ENCODE measurements around the gene RALGDS. TPM values are rescaled to one million over a fixed set of nuclear protein-coding genes. Genes with fewer than 3 reads are reported as not detected.

RALGDS gene
- total RNA-seq, 2 experiments from 2014 or later = 23.8 to 28.2 TPM

DNA sequence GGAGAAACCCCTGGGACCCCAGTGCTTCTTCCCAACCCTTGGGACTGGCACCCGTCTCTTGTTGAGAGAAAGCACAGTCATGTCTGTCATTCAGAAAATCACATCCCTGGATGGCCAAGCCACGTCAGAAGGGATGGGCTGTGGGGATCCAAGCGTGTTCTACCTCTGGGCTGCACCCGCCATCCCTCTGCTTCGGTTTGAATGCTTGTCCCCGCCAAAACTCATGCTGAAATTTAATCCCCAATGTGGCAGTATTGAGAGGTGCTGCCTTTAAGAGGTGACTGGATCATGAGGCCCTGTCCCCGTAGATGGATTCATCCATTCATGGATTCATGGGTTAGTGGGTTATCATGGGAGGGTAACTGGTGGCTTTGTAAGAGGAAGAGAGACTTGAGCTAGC, 32.3 kb downstream of the RALGDS start:
- POLR2A ChIA-PET = no interaction called here
- Histone ChIP-seq H3K79me2 (ENCODE audit: insufficient read depth, low read depth, low read length) (no peaks in the 10 kb centered on the region), H3K4me1 (ENCODE audit: insufficient read depth, low read length, poor library complexity, severe bottlenecking) (no peaks in the 10 kb centered on the region), H3K4me2 (ENCODE audit: low read length) (no peak overlapping the region), H4K20me1 (ENCODE audit: insufficient read depth, low read length) (no peaks in the 10 kb centered on the region), H3K27ac (ENCODE audit: low read depth, low read length, poor library complexity, severe bottlenecking) (no peak overlapping the region), H3K9me2 (ENCODE audit: insufficient read depth, low read length) (no peaks in the 10 kb centered on the region), H2AFZ (ENCODE audit: low read length) (no peak overlapping the region), H3K9me3 (ENCODE audit: low read length) (no peaks in the 10 kb centered on the region), H3K36me3 (ENCODE audit: insufficient read depth, low read length) (no peaks in the 10 kb centered on the region), H3K4me3 (ENCODE audit: low read depth, low read length, poor library complexity, severe bottlenecking) (no peak overlapping the region)
- TF ChIP-seq EZH2phosphoT487 (IDR thresholded peaks at IDR 0.05; ENCODE audit: borderline replicate concordance, low read depth, low read length) = no peak
- TF ChIP-seq, protein P1, sequence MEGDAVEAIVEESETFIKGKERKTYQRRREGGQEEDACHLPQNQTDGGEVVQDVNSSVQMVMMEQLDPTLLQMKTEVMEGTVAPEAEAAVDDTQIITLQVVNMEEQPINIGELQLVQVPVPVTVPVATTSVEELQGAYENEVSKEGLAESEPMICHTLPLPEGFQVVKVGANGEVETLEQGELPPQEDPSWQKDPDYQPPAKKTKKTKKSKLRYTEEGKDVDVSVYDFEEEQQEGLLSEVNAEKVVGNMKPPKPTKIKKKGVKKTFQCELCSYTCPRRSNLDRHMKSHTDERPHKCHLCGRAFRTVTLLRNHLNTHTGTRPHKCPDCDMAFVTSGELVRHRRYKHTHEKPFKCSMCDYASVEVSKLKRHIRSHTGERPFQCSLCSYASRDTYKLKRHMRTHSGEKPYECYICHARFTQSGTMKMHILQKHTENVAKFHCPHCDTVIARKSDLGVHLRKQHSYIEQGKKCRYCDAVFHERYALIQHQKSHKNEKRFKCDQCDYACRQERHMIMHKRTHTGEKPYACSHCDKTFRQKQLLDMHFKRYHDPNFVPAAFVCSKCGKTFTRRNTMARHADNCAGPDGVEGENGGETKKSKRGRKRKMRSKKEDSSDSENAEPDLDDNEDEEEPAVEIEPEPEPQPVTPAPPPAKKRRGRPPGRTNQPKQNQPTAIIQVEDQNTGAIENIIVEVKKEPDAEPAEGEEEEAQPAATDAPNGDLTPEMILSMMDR (conservative IDR thresholded peaks at IDR 0.05; ENCODE audit: low read length) = no peak
- CTCF ChIA-PET (ENCODE audit: unreplicated experiment) = interaction anchor here (0.6 kb wide), 1 partner anchor 371 kb away, joined by 3 read pairs; the partner anchor contains the start of gene CACFD1
- intact Hi-C loops (cut with micrococcal nuclease; ENCODE audit: unreplicated experiment) = no loop called here
- no TSS peak for BruUV-seq (replicated peaks)
- no peak for DNase-seq (ENCODE audit: low spot score)

DNA sequence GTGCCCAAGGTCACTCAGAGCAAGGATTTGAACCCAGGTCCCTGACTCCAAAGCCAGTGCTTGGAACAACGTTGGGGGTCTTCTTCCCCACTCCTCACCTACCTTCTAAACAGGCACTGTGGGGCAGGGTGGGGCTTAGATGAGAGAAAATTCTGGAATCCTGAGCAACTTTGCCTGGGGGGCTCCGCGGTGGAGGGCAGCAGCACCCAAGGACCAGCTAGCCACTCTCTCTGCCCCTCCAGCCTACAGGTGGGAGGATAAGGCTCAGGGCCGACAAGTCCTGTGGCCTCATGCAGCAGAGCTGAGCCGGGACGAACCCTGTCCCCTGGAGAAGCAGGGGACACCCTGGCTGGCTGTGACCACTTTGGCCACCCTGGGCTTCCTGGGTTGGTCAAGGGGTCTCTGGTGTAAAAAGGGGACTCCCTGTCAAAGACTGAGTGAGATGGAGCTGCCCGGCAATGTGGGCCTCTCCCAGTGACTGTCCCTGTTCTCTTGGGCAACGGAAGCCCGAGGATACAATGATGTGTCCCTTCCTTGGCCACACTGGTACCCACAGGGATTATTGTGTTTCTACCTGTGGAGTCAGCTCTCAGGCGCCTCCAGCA, 32.8 kb downstream of the RALGDS start:
- Histone ChIP-seq H3K27ac (ENCODE audit: low read depth, low read length, poor library complexity, severe bottlenecking) (no peak overlapping the region), H3K9me3 (ENCODE audit: low read length) (no peaks in the 10 kb centered on the region), H3K9me2 (ENCODE audit: insufficient read depth, low read length) (no peaks in the 10 kb centered on the region), H3K4me1 (ENCODE audit: insufficient read depth, low read length, poor library complexity, severe bottlenecking) (no peaks in the 10 kb centered on the region), H3K4me3 (ENCODE audit: low read depth, low read length, poor library complexity, severe bottlenecking) (no peak overlapping the region), H2AFZ (ENCODE audit: low read length) (no peak overlapping the region), H3K4me2 (ENCODE audit: low read length) (no peak overlapping the region), H3K79me2 (ENCODE audit: insufficient read depth, low read depth, low read length) (no peaks in the 10 kb centered on the region), H3K36me3 (ENCODE audit: insufficient read depth, low read length) (no peaks in the 10 kb centered on the region), H4K20me1 (ENCODE audit: insufficient read depth, low read length) (no peaks in the 10 kb centered on the region)
- no peak for DNase-seq (ENCODE audit: low spot score)
- ChIA-PET POLR2A (no interaction called here), CTCF (ENCODE audit: unreplicated experiment) (interaction anchor here (0.6 kb wide), 1 partner anchor 371 kb away, joined by 3 read pairs; the partner anchor contains the start of gene CACFD1)
- intact Hi-C loops (cut with micrococcal nuclease; ENCODE audit: unreplicated experiment) = no loop called here
- no peak for TF ChIP-seq EZH2phosphoT487 (IDR thresholded peaks at IDR 0.05; ENCODE audit: borderline replicate concordance, low read depth, low read length)
- TF ChIP-seq, protein P1 (conservative IDR thresholded peaks at IDR 0.05; ENCODE audit: low read length) = no peak
- no TSS peak for BruUV-seq (replicated peaks)

DNA sequence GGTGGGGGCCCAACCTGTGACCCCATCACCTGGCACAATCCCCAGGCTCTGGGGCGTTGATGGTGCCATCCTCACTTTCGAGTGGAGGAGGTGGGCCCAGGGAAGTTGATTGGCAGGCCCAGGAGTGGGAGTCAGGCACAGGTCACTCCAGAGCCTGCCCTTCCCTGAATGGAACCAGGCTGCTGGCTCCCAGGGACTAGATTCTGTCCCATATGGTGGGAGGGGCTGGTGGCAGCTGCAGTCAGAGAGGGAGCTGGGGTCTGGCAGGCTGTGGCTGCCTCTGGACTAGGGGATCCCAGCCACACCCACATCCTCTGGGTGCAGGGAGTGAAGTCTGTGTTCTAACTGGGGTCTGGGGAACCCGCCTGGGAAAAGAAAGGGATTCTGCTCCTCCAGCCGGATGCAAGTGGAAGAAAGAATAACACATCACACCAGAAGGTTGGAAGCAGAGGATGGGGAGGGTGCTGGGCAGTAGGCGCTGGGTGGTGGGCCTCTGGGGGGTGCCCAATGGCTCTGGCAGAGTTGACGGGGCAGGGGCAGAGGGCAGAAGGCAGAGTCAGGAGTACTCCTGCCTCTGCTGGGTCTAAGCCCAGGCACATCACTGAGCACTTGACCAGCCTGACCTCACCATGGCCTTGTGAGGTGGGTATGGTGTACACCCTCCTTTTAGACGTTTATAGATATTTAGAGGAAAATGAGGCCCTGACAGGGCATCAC, 33.5 kb downstream of the RALGDS start:
- H3K4me2 ChIP-seq (ENCODE audit: low read length) = no peak overlapping the region
- BruUV-seq (replicated peaks) = no TSS peak

More for the DNA sequence above, 33.5 kb downstream of the RALGDS start:
- Histone ChIP-seq H4K20me1 (ENCODE audit: insufficient read depth, low read length) (no peaks in the 10 kb centered on the region), H3K9me3 (ENCODE audit: low read length) (no peaks in the 10 kb centered on the region), H3K9me2 (ENCODE audit: insufficient read depth, low read length) (no peaks in the 10 kb centered on the region), H3K36me3 (ENCODE audit: insufficient read depth, low read length) (no peaks in the 10 kb centered on the region), H3K79me2 (ENCODE audit: insufficient read depth, low read depth, low read length) (no peaks in the 10 kb centered on the region), H2AFZ (ENCODE audit: low read length) (no peak overlapping the region), H3K27ac (ENCODE audit: low read depth, low read length, poor library complexity, severe bottlenecking) (no peak overlapping the region), H3K4me3 (ENCODE audit: low read depth, low read length, poor library complexity, severe bottlenecking) (no peak overlapping the region), H3K4me1 (ENCODE audit: insufficient read depth, low read length, poor library complexity, severe bottlenecking) (no peaks in the 10 kb centered on the region)
- CTCF ChIA-PET (ENCODE audit: unreplicated experiment) = no interaction called here
- DNase-seq (ENCODE audit: low spot score) = no peak
- intact Hi-C loops (cut with micrococcal nuclease; ENCODE audit: unreplicated experiment) = no loop called here
- POLR2A ChIA-PET = no interaction called here
- TF ChIP-seq, protein P1 (conservative IDR thresholded peaks at IDR 0.05; ENCODE audit: low read length) = no peak
- no peak for TF ChIP-seq EZH2phosphoT487 (IDR thresholded peaks at IDR 0.05; ENCODE audit: borderline replicate concordance, low read depth, low read length)

Measured in OCI-LY7 (cell line).